T47D (cell line): ENCODE data around the gene UGT2A3.
A peak's percentile ranks its signal among the peaks of the same experiment; 100 is the strongest.
"Not testable (repeated sequence)": the region's sequence is repeated elsewhere in the genome, so short reads cannot be mapped to it uniquely, and the experiment has no call there.

ENCODE experiments used
- DNase-seq, 2 experiments: peaks; one replicate each; pipeline versions ENCODE4 v3.0.0 to v3.0.0-alpha.2; 2011 to 2012; ENCODE audit warnings: low read depth in 1 of 2, low spot score in 1 of 2
- JUND ChIP-seq: IDR thresholded peaks from 2 replicates; pipeline ENCODE4 v1.6.1; 2012; ENCODE audit warnings: low read depth
- in situ Hi-C: cut with HindIII; loops from 2 replicates; pipeline ENCODE4 v1.10.0; 2016; ENCODE audit warnings: low sequenced_read_pairs, low pct_unique_long_range_greater_than_20kb

The UGT2A3 gene

DNA sequence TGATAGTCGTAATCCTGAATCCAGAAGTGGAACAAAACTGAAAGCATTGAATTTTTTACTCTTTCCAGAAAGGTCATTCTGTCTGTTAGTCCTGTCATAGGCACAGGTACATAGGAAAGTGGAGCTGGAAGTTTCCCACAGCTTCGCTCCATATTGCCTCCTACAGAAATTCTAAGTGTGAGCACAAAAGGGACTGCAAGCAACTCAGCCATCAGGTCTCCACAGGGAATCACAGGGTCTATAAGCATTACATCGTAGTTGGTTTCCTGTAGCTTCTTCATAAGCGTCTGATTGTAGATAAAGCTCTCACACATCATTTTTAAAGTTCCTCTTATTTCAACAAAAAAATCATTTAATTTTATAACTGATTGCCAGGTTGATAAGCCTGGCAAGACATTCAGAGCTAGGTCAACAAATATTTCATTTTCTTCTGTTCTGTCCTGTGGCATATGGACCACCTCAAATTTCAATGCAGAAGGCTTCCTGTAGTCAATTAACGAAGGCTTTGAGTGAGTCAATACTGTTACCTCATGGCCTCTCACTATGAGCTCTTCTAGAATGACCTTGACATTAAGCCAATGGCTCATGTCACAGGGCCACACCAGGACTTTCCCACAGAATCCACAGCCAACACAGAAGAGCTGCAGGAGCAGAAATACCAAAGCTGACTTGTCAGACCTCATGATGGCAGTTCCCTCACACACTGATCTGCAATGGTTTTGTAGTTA, at the start of gene UGT2A3:
Gene UGT2A3, minus strand, starts transcription at position 727 of the 728 bp plus-strand sequence. Its CDS starts 44 bp downstream, at position 683.
- no peak for TF ChIP-seq JUND
- in situ Hi-C loops = no loop called here
- DNase-seq = peak in 1 of 2 experiments; percentile 2

DNA sequence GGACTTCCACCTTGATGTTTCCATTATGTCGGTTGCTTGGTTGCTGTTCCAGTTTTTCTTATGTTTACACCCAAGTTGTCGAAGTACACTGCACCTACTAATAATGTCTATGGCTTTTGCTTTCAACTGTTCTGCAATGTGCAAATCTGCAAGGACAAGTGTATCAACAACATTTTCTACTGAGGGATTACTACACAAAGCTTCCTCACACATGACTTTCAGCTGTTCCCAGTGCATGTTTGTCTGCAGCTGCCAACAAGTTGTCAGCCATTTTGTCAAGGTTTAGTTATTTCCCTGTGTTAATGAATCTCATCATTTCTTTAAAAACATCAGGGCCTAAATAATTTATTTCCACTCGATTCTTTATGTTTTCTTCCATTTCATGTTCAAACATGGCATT, 45.4 kb upstream of the UGT2A3 start:
- DNase-seq = no peak
- in situ Hi-C loops = no loop called here
- TF ChIP-seq JUND = no peak

DNA sequence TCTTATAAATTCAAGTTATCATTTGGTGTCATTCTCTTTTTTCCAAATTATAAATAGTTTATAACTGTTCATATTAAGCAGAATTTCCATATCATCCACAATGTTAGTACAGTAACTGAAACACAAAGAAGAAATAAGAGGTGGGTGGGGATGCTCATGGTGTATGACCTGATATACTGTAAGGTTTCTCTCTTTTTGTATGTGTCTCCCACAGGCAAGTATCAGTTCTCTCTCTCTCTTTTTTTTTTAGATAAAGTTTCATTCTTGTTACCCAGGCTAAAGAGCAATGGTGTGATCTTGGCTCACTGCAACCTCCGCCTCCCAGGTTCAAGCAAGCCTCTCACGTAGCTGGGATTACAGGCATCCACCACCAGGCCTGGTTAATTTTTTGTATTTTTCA, 43.7 kb upstream of the UGT2A3 start:
- no peak for TF ChIP-seq JUND
- in situ Hi-C loops = no loop called here
- DNase-seq = no peak

DNA sequence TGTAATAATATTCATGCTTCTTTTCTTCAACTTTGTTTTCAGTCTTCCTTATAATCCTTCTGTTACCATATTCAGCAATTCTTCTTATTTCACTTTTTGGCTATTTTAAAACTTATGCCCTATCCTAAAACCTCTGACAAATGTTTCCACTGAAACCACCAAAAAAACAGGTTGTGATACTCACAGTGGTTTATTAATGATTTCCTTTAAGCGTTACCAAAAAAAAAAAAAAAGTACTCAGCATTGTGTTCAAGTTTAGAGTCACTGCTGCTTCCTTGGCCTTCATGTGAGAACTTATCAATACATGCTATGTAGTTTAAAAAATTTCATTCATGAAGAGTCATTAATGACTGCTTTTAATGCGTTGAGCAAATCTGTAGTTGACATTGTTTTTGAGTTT, 35.4 kb upstream of the UGT2A3 start:
- DNase-seq = no peak
- TF ChIP-seq JUND = no peak
- in situ Hi-C loops = no loop called here

DNA sequence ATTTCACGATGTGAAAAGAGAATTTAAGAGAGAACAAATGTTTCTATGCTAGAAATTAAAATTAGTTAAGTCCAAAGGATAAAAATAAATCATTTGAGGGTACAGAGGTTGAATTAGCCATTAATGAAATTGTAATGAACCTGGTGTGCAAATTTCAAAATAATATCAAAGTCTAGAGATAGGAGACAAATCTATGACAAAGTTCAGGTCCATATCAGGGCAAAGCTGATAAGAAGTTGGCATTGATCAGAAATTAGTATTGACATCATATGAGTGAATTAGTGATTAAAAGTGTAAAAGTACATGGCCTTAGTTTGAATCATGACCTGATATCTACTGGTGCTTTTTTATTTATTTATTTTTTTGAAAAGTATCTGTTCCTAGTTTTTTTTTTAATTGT, 33.8 kb upstream of the UGT2A3 start:
- in situ Hi-C loops = no loop called here
- no peak for DNase-seq
- TF ChIP-seq JUND = no peak

DNA sequence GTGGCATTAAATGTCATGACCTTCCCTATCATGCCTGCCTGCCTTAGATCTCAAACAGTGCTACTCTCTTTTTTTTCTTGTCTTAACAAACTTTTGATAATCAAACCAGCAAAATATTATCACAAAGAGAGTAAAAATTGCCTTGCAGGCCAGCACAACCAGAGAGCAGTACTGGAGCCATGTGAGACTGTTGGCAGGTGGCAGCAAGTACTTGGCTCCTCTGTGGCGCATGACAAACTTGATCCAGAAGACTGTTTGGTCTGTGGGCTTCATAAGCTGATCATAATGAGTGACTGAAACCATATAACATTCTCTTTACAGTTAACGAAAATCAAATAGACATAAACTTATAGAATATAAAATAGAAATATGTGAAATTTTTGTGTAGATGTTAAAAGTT, 33.3 kb upstream of the UGT2A3 start:
- no peak for DNase-seq
- in situ Hi-C loops = no loop called here
- no peak for TF ChIP-seq JUND

DNA sequence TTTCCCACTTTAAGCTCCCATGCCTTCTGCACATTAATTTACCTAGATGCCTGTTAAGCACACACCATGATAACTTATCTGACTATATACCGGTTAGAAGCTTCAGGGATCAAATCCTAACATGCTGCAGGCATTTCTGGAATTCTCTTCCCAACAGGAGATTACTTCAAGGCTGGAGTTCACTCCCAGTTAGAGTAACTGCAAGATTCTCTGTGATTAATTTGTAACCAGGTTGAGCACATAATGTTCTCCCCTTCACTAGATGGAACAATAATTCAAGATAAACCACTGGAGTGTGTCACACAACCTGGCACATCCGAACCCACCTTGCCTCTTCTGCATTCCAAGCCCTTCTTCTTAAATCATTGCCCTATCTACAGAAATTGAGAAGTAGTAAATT, 11.8 kb upstream of the UGT2A3 start:
- in situ Hi-C loops = no loop called here
- no peak for DNase-seq
- TF ChIP-seq JUND = no peak

GRCh38 chr4:68962868-68963267, 11.3 kb upstream of the UGT2A3 start:
- no peak for TF ChIP-seq JUND
- in situ Hi-C loops = no loop called here
- DNase-seq = no peak

GRCh38 chr4:68960294-68961163, 8.9 kb upstream of the UGT2A3 start:
- in situ Hi-C loops = no loop called here
- no peak for DNase-seq
- no peak for TF ChIP-seq JUND

GRCh38 chr4:68959085-68959484, 7.5 kb upstream of the UGT2A3 start:
- in situ Hi-C loops, DNase-seq: not testable (repeated sequence)

GRCh38 chr4:68954126-68954525, 2.5 kb upstream of the UGT2A3 start:
- TF ChIP-seq JUND = no peak
- DNase-seq = no peak
- in situ Hi-C loops = no loop called here

DNA sequence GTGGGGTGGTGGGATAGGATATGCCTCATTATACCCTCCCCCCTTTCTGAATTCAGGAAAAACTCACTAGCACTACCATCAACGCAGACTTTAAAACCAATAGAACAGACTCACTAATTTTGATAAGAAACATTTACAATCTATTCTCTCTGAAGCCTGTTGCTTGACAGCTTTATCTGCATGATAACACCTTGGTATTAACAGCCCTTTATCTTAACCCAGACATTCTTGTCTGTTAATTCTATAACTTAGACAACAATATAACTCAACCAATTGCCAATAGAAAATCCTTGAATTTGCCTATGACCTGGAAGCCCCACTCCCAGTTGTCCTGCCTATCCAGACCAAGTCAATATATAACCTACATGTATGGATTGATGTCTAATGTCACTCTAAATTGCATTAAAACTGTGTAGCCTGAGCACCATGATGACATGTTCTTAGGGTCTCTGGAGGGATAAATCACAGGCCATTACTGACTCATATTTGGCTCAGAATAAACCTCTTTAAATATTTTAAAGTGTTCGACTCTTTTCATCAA, 1.5 kb upstream of the UGT2A3 start:
- in situ Hi-C loops = no loop called here
- no peak for TF ChIP-seq JUND
- no peak for DNase-seq
